Measurements from ENCODE around the gene ETV6.

Gene ETV6

GRCh38 chr12:11757095-11757494 lies 107.6 kb downstream of the ETV6 start:
- TF ChIP-seq CTCF (IDR thresholded peaks at IDR 0.05; ENCODE audit: extremely low read depth, insufficient read depth, missing control alignments) = no peak
- in situ Hi-C loops (cut with MboI; ENCODE audit: low pct_unique_long_range_greater_than_20kb, low sequenced_read_pairs, unreplicated experiment) = loop anchor here (25.0 kb wide), 1 partner anchor 255 kb away; no protein-coding TSS in a partner anchor
- DNase-seq (ENCODE audit: low spot score) = no peak

- TF ChIP-seq CTCF (IDR thresholded peaks at IDR 0.05; ENCODE audit: extremely low read depth, insufficient read depth, missing control alignments) = no peak
- in situ Hi-C loops (cut with MboI; ENCODE audit: low pct_unique_long_range_greater_than_20kb, low sequenced_read_pairs, unreplicated experiment) = loop anchor here (25.0 kb wide), 1 partner anchor 255 kb away; no protein-coding TSS in a partner anchor
- DNase-seq (ENCODE audit: low spot score) = no peak
Observed at GRCh38 chr12:11757531-11757930, 108.1 kb downstream of the ETV6 start.

GRCh38 chr12:11758087-11758486 lies 108.6 kb downstream of the ETV6 start:
- no peak for TF ChIP-seq CTCF (IDR thresholded peaks at IDR 0.05; ENCODE audit: extremely low read depth, insufficient read depth, missing control alignments)
- no peak for DNase-seq (ENCODE audit: low spot score)
- in situ Hi-C loops (cut with MboI; ENCODE audit: low pct_unique_long_range_greater_than_20kb, low sequenced_read_pairs, unreplicated experiment) = loop anchor here (25.0 kb wide), 1 partner anchor 254 kb away; no protein-coding TSS in a partner anchor

GRCh38 chr12:11758510-11759493 lies 109.3 kb downstream of the ETV6 start:
- no peak for TF ChIP-seq CTCF (IDR thresholded peaks at IDR 0.05; ENCODE audit: extremely low read depth, insufficient read depth, missing control alignments)
- in situ Hi-C loops (cut with MboI; ENCODE audit: low pct_unique_long_range_greater_than_20kb, low sequenced_read_pairs, unreplicated experiment) = loop anchor here (25.0 kb wide), 1 partner anchor 253 kb away; no protein-coding TSS in a partner anchor
- DNase-seq (ENCODE audit: low spot score) = no peak

GRCh38 chr12:11759494-11759878 lies 110.0 kb downstream of the ETV6 start:
- DNase-seq (ENCODE audit: low spot score) = no peak
- TF ChIP-seq CTCF (IDR thresholded peaks at IDR 0.05; ENCODE audit: extremely low read depth, insufficient read depth, missing control alignments) = no peak
- in situ Hi-C loops (cut with MboI; ENCODE audit: low pct_unique_long_range_greater_than_20kb, low sequenced_read_pairs, unreplicated experiment) = loop anchor here (25.0 kb wide), 1 partner anchor 253 kb away; no protein-coding TSS in a partner anchor

- in situ Hi-C loops (cut with MboI; ENCODE audit: low pct_unique_long_range_greater_than_20kb, low sequenced_read_pairs, unreplicated experiment) = loop anchor here (25.0 kb wide), 1 partner anchor 252 kb away; no protein-coding TSS in a partner anchor
- DNase-seq (ENCODE audit: low spot score) = no peak
- no peak for TF ChIP-seq CTCF (IDR thresholded peaks at IDR 0.05; ENCODE audit: extremely low read depth, insufficient read depth, missing control alignments)
Observed at GRCh38 chr12:11759899-11760298, 110.4 kb downstream of the ETV6 start.
